Stromal cell of bone marrow (primary cell): ENCODE results near the gene TEX35.
A peak's percentile ranks its signal among the peaks of the same experiment; 100 is the strongest.
"Not testable (repeated sequence)": the region's sequence is repeated elsewhere in the genome, so short reads cannot be mapped to it uniquely, and the experiment has no call there.

Experiments used
- DNase-seq: peaks from one replicate; pipeline ENCODE4 v3.0.0-alpha.2; 2012; ENCODE audit warnings: low read depth

The TEX35 gene

GRCh38 chr1:178541829-178542553 lies 29.1 kb downstream of the TEX35 start:
- DNase-seq: no peak

- DNase-seq: peak; percentile 90
Measured at GRCh38 chr1:178542554-178543289, 29.8 kb downstream of the TEX35 start.

- no peak for DNase-seq
Measured at GRCh38 chr1:178543290-178543607, 30.3 kb downstream of the TEX35 start.

- no peak for DNase-seq
Measured at GRCh38 chr1:178544531-178544930, 31.6 kb downstream of the TEX35 start.

- DNase-seq: no peak
Measured at GRCh38 chr1:178548108-178548507, 35.2 kb downstream of the TEX35 start.

- no peak for DNase-seq
Measured at GRCh38 chr1:178551307-178551706, 38.4 kb downstream of the TEX35 start.

GRCh38 chr1:178551940-178552339 lies 39.0 kb downstream of the TEX35 start:
- no peak for DNase-seq

GRCh38 chr1:178552856-178553255 lies 39.9 kb downstream of the TEX35 start:
- no peak for DNase-seq

GRCh38 chr1:178554351-178554750 lies 41.4 kb downstream of the TEX35 start:
- not testable (repeated sequence) for DNase-seq

GRCh38 chr1:178555613-178556012 lies 42.7 kb downstream of the TEX35 start:
- not testable (repeated sequence) for DNase-seq

- not testable (repeated sequence) for DNase-seq
Measured at GRCh38 chr1:178558816-178559215, 45.9 kb downstream of the TEX35 start.

GRCh38 chr1:178560871-178561376 lies 48.0 kb downstream of the TEX35 start:
- no peak for DNase-seq

GRCh38 chr1:178563099-178563820 lies 50.4 kb downstream of the TEX35 start:
- no peak for DNase-seq

- peak; percentile 18 for DNase-seq
Measured at GRCh38 chr1:178564086-178564782, 51.3 kb downstream of the TEX35 start.

GRCh38 chr1:178564783-178565180 lies 51.9 kb downstream of the TEX35 start:
- DNase-seq: no peak

GRCh38 chr1:178565586-178565985 lies 52.7 kb downstream of the TEX35 start:
- DNase-seq: no peak

GRCh38 chr1:178566187-178566586 lies 53.3 kb downstream of the TEX35 start:
- DNase-seq: peak; percentile 8

GRCh38 chr1:178571807-178572206 lies 58.9 kb downstream of the TEX35 start:
- DNase-seq: peak; percentile 6
